NCI-H1436 (cell line): Measurements from ENCODE around the gene ACTN3.
"Not testable (repeated sequence)": the region's sequence is repeated elsewhere in the genome, so short reads cannot be mapped to it uniquely, and the experiment has no call there.

Experiments used
- DNase-seq: peaks from one replicate; lab custom pipeline; 2025; lab: John Stamatoyannopoulos, UW

ACTN3 gene

DNA sequence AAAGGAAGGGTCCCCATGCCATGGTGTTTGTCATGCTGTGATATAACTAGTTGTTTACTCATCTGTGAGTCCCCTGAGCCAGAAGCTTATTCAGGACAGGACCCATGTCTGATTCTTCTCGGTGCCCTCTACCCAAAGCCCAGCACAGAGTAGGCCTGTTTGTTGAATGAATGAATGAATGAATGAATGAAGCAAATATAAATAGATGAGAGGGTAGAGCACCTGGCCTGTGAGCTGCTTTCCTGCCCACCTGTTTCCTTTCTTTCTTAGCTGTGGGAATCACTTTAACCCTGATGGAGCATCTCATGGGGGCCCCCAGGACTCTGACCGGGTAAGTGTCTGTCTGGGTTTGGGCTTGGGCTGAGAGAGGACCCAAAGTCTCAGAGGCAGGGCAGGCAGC is 53.5 kb downstream of the ACTN3 start:
- DNase-seq = no peak

DNA sequence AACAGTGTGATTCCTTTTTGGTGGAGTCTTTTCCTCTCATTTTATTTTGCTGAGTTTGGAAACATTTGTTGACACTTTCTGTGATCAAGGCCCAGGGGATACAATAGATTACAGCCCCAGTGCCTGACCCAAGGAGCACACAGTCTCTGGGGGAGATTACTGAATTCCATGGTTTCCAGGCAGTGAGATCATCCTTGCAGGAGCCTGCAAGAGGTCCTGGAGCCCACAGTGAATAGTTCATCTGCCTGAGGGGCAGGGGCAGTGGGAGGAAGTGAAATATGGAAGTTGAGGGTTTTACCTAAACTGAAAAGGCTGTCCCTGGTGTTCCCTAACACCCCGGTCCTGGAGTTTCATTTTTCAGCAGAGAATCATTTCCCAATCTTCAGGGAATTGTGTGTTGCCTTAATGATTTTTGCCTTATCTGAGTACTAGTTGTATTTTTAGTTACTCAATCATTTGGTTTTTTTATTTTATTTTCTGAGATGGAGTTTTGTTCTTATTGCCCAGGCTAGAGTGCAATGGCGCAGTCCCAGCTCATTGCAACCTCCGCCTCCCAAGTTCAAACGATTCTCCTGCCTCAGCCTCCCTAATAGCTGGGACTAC is 54.0 kb downstream of the ACTN3 start:
- DNase-seq = no peak

DNA sequence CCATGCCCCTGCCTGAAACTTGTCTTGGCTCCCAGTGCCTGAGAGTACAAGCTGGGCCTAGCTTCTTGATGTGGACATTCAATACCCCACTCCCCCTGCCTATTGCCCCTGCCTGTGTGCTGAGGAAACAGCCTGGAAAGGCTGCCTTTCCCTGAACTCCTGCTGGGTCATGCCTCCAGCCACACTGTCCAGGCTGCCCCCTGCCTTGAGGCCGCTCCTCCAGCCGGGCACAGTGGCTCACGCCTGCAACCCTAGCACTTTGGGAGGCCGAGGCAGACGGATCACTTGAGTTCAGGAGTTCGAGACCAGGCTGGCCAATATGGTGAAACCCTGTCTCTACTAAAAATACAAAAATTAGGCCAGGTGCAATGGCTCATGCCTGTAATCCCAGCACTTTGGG is 56.4 kb downstream of the ACTN3 start:
- no peak for DNase-seq

DNA sequence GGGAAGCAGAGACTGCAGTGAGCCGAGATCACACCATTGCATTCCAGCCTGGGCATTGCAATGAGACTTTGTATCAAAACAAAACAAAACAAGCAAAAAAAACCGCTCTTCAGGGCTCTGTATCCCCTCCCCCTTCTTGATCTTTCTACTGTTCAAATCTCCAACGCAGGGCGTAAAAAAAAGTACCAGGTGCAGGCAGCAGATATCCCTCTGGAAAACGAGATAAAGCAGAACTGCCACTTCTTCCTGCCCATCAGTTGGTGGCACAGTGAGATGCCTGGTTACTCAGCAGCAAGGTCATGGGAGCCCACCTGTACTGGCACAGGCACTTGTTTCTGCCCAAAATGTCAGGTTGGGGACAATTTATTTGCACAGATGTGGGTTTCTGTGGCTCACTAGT is 57.5 kb downstream of the ACTN3 start:
- DNase-seq = no peak

DNA sequence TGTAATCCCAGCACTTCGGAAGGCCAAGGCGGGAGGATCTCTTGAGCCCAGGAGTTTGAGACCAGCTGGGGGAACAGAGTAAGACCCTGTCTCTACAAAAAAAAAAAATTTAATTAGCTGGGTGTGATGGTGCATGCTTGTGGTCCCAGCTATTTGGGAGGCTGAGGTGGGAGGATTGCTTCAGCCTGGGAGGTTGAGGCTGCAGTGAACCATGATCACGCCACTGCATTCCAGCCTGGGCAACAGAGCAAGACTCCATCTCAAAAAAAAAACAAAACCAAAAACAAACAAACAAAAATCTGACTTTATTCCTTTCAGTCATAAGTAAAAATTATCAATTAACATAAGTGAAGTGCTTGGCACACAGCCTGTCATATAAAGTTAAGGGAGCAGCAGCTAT is 59.9 kb downstream of the ACTN3 start:
- DNase-seq = not testable (repeated sequence)

DNA sequence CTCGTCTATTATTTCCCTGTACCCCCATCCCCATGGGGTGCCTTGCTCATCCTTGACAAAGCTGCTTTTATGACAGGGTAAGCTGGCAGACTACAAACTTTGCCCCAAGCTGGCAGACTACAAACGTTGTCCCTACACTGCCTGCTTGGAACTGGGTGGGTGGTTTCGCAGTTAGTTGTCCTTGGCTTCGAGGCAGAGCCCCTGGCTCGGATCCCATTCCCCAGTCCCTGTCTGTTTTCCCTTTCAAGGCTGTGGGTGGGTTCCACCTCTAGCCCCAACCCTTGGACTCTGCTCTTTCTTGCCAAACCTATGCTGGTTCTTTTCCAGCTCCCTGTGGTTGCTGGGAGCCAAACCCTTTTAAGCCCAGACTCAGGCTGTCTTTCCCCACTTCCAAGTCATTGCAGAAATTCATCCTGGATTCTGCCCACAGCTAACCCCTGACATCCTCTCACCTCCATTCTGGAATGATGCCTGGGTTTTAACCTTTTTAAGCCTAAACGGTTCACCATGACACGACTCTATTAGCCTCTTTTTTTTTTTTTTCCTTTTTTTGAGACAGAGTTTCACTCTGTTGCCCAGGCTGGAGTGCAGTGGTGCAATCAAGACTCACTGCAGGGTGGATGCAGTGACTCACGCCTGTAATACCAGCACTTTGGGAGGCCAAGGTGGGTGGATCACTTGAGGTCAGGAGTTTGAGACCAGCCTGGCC is 60.6 kb downstream of the ACTN3 start:
- DNase-seq = no peak

DNA sequence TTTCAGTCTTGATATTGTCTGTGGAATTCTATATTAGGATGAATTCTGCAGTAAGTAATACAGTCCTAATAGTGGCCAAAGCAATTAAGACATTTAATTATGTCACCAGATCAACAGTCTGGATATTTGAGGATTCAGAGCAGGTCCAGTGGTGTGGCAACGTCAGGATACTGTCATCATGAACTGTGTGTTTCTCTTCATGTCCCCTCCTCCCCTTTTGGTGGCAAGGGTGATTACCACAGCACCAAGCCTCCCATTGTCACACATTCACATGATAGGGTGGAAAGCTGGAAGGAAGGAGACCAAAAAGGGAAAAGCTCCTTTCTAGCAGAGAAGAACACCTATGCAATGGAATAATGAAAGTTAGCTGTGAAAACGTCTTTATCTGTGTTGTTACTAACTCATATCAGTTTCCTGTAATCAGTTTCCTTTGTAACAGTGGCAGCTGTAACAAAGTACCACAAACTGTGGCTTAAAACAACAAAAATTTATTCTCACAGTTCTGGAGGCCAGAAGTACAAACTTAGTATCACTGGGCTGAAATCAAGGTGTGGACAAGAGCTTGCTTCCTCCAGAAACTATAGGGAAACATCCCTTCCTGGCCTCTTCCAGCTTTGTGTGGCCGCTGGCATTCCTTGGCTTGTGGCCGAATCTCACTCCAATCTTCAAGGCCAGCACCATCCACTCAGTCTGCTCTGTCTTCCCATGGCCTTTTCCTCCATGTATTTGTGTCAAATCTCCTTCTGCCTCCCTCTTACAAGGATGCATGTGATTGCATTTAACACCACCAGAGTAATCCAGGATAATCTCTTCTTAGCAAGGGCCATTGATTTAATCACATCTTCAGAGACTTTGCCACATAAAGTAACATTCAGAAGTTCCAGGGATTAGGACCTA is 63.3 kb downstream of the ACTN3 start:
- DNase-seq = no peak

DNA sequence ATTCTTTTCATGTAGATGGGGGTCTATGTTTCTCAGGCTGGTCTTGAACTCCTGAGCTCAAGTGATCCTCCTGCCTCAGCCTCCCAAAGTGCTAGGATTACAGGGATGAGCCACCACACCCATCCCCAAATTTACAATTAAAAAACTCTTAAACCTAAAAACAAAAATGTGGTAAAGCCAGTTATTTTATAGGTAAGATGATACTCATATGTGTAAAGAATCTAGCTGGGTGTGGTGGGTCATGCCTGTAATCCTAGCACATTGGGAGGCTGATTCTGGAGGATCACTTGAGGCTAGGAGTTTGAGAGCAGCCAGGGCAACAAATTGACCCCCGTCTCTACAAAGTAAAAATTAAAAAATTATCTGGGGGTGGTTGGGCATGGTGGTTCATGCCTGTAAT is 65.8 kb downstream of the ACTN3 start:
- DNase-seq = no peak
